GM18861 (cell line): ENCODE data around the gene HTR1E.
"Not testable (repeated sequence)": the region's sequence is repeated elsewhere in the genome, so short reads cannot be mapped to it uniquely, and the experiment has no call there.

ENCODE experiments used
- ATAC-seq: cut with Tn5 transposase; IDR thresholded peaks from one replicate; pipeline ENCODE4 v1.9.1; 2021; ENCODE audit not compliant: unreplicated experiment

Gene HTR1E

DNA sequence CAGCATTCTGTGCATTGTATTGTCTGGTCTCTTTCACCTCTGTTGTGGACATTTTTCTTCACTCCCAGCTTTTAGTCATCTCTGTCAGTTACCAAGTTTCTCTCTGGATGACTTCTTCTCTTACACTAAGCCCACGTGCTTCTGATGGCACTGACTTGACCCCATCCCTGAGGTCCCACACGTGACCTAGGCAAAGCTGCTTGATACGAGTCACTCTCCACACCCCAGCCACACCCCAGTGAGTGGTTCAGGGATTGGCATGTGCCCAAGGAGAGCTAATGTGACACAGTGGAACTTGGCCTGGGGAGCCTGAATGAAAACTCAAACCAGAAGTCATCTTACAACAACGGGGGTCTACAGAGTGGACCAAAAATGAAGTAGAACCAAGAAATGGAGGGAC, 32.2 kb downstream of the HTR1E start:
- no peak for ATAC-seq

- no peak for ATAC-seq
Observed at GRCh38 chr6:86973088-86973487, 35.8 kb downstream of the HTR1E start.

DNA sequence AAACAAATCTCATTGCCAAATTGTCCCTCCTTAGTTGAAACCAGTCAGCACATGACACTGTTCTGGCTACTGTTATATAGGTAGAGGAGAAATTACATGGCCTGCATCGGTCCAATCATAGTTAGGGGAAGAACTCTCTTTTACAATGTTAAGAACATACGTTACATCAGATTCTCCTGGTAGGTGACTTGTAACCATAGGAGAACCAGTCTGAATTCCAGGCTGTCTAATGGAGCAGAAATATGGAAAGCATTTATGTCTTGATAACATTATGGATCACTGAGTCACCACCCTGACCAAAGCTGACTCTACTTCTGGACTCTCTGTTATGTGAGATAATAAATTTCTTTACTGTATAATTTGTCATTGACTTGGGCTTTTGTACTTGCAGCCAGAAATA, 40.9 kb downstream of the HTR1E start:
- no peak for ATAC-seq

- ATAC-seq, result no peak
Observed at GRCh38 chr6:87001494-87001893, 64.2 kb downstream of the HTR1E start.

DNA sequence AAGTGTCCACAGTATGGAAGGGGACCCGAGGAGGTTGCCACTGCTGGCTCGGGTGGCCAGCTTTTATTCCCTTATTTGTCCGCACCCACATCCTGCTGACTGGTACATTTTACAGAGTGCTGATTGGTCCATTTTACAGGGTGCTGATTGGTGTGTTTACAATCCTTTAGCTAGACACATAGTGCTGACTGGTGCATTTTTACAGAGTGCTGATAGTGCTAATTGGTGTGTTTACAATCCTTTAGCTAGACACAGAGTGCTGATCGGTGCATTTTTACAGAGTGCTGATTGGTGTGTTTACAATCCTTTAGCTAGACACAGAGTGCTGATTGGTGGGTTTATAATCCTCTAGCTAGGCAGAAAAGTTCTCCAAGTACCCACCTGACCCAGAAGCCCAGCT, 65.1 kb downstream of the HTR1E start:
- not testable (repeated sequence) for ATAC-seq

DNA sequence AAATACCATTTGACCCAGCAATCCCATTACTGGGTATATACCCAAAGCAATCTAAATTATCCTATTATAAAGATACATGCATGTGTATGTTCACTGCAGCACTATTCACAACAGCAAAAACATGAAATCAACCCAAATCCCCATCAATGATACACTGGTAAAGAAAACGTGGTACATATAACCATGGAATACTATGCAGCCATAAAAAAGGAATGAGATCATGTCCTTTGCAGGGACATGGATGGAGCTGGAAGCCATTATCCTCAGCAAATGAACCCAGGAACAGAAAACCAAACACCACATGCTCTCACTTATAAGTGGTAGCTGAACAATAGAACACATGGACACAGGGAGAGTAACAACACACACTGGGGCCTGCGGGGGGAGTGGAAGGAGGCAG, 69.2 kb downstream of the HTR1E start:
- not testable (repeated sequence) for ATAC-seq

GRCh38 chr6:87009581-87009980, 72.3 kb downstream of the HTR1E start:
- not testable (repeated sequence) for ATAC-seq

- ATAC-seq, result no peak
Observed at GRCh38 chr6:87012035-87012434, 74.7 kb downstream of the HTR1E start.

DNA sequence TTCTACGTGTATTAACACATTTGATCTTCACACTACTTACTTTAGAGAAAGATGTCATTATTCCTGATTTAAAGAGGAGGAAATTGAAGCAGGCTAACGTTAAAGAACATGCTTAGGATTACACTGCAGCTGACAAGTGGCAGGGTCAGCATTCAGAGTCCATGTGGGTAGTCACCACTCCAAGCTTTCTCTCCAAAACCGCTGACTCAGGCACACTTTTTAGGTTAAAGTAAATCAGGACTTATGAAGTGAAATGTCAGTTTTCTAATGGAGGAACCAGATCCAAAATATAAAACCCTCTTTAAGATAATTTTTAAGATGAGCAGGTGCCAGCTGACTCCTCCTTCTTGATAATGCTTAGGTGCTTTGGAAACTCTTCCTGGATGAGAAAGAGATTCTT, 75.4 kb downstream of the HTR1E start:
- ATAC-seq, result no peak

- no peak for ATAC-seq
Observed at GRCh38 chr6:87016772-87017171, 79.4 kb downstream of the HTR1E start.

- ATAC-seq, result no peak
Observed at GRCh38 chr6:87027021-87027420, 89.7 kb downstream of the HTR1E start.

DNA sequence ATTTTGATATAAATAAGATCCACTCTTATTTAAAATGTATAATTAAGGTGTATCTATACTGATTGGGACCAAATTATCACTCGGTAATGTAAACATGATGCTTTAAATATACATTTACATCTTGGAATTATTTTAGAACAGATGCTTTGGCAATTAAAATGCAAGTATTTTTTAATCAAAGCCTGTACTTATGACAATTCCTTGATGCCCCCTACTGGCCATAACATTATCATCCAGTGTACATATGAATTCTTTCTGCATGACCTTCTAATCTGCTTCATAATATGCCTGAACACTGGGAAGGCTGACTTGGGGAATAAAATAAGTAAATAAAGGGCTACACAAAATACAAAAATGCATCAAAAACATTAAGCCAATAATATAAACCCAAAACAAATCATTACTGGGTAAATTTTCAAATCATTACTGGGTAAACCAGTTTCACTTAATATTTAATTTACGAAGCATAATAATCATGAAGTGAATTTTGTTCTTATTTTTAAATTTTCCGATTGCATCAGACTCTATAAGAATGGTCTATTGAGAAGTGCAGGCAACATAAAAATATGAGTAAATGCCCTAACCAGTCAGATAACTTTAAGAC, 92.5 kb downstream of the HTR1E start:
- ATAC-seq, result no peak

DNA sequence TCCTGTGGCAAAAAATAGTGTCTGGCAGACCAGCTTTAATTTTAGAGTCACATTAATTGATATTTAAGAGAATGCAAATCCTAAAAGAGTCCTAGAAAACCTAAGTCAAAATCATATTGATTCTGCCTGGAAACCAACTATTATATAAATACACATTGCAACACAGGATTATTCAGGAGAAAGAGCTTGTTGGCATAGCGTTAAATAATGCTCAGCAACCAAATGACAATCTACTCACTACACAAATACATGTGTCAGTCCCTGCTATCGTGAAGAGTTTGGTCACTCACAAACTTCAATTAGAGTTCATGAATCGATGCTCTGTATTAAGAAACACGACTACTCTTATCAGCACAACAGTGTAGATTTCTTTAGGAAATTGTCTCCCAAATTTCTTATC, 103.4 kb downstream of the HTR1E start:
- no peak for ATAC-seq

DNA sequence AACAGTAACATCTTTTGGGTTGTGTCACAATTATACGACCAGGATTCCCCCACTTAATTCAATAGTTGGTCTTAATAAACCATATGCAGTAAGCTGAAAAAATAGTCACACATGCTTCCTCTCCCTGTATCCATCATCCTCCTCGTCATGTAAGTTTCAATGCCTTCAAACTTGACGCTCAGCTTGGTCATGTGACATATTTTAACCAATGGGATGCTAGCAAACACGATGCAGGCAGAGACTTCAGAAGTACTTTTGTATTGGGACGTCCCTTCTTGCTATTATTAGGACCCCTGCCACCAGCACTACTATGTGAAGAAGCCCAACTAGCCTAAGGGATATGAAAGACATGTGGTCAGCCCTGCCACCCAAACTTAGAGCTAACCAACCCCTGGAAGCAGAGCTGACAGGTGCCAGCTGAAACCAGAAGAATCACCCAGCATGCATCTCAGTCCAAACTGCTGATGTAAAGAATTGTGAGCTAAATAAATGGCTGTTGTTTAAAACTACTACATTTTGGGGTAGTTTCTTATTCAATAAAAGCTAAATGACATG, 108.3 kb downstream of the HTR1E start:
- no peak for ATAC-seq

DNA sequence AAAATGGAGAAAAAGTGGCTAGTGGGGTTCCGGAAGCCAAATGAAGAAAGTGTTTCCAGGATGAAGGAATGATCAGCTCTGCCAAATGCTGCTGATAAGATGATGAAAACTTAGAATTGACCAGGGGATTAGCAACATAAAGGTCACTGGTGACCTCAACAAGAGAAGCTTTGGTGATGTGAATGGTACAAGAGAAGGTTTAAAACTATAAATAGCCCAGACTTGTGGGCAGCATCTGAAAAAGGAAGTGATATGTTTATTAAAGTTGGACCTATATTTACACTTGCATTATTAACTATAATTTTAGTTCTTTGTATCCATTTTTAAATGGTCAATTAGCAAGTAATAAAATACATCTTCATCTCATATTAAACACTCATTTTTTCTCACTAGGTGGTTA, 112.5 kb downstream of the HTR1E start:
- no peak for ATAC-seq

- ATAC-seq, result no peak
Observed at GRCh38 chr6:87053312-87053711, 116.0 kb downstream of the HTR1E start.

GRCh38 chr6:87054143-87054833, 117.0 kb downstream of the HTR1E start:
- ATAC-seq, result no peak

DNA sequence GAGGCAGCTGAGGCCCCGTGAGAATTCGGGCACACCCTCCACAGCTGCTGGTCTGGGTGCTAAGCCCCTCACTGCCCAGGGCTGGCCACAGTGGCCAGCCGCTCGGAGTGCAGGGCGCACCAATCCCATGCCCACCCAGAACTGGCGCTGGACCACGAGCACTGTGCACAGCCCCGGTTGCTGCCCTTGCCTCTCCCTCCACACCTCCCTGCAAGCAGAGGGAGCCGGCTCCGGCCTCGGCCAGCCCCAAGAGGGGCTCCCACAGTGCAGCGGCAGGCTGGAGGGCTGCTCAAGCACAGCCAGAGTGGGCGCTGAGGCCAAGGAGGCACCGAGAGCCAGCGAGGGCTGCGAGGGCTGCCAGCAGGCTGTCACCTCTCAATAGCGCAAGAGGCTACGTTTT, 122.6 kb downstream of the HTR1E start:
- no peak for ATAC-seq

GRCh38 chr6:87065117-87065516, 127.8 kb downstream of the HTR1E start:
- no peak for ATAC-seq
